ENCODE results near the gene AK5.

GRCh38 chr1:77407738-77408375 lies 126.0 kb downstream of the AK5 start:
- no peak for TF ChIP-seq CTCF (IDR thresholded peaks at IDR 0.05)
- no peak for TF ChIP-seq POLR2AphosphoS5 (IDR thresholded peaks at IDR 0.05)
- TF ChIP-seq POLR2A (IDR thresholded peaks at IDR 0.05) = no peak

Measured in suprapubic skin (tissue), 4 donors.